Neural crest cell (in vitro differentiated cells): Measurements from ENCODE around the gene SENP3. TPM values are rescaled to one million over a fixed set of nuclear protein-coding genes. Genes with fewer than 3 reads are reported as not detected.
A peak's percentile ranks its signal among the peaks of the same experiment; 100 is the strongest.

Source experiments
- DNase-seq: peaks from one replicate; pipeline ENCODE4 v3.0.0; 2021; ENCODE audit warnings: low read depth, mixed read lengths, low spot score
- H3K27ac Mint-ChIP-seq: one replicate; pipeline ENCODE4 v1.8.0; 2021; ENCODE audit warnings: mild to moderate bottlenecking, mixed read lengths; ENCODE audit not compliant: unreplicated experiment
- H3K27me3 Mint-ChIP-seq: 2 replicates; pipeline ENCODE4 v1.8.0; 2021; ENCODE audit warnings: low read depth, mild to moderate bottlenecking, mixed read lengths
- H3K36me3 Mint-ChIP-seq: 2 replicates; pipeline ENCODE4 v1.8.0; 2021; ENCODE audit warnings: low read depth, mild to moderate bottlenecking, mixed read lengths
- H3K4me1 Mint-ChIP-seq: 2 replicates; pipeline ENCODE4 v1.8.0; 2021; ENCODE audit warnings: mixed read lengths
- H3K4me3 Mint-ChIP-seq: one replicate; pipeline ENCODE4 v1.8.0; 2021; ENCODE audit warnings: mild to moderate bottlenecking, mixed read lengths
- H3K9me3 Mint-ChIP-seq: 2 replicates; pipeline ENCODE4 v1.8.0; 2021; ENCODE audit warnings: mixed read lengths
- CTCF ChIP-seq: fragments of 200-600 bp; sonication (generic); conservative IDR thresholded peaks from 2 replicates; pipeline ENCODE4 v1.5.0; 2021; ENCODE audit warnings: antibody characterized with exemption, mild to moderate bottlenecking
- total RNA-seq: library from RNA; stranded (reverse); gene quantifications from 2 replicates; pipeline ENCODE4 v1.2.1, GENCODE V29; 2021

Gene SENP3
- total RNA-seq, 1 donor from 2014 or later, result 83.7 TPM

GRCh38 chr17:7606280-7606679 is 44.6 kb downstream of the SENP3 start:
- no peak for DNase-seq
- H3K9me3 Mint-ChIP-seq, result no peaks in the 10 kb centered on the region
- peaks cover 19% of the 10 kb centered on the region for H3K36me3 Mint-ChIP-seq
- H3K27ac Mint-ChIP-seq, result no peak overlapping the region
- no peaks in the 10 kb centered on the region for H3K27me3 Mint-ChIP-seq
- H3K4me3 Mint-ChIP-seq, result peak overlapping the region; percentile 6
- peaks cover 19% of the 10 kb centered on the region for H3K4me1 Mint-ChIP-seq
- TF ChIP-seq CTCF, result no peak

DNA sequence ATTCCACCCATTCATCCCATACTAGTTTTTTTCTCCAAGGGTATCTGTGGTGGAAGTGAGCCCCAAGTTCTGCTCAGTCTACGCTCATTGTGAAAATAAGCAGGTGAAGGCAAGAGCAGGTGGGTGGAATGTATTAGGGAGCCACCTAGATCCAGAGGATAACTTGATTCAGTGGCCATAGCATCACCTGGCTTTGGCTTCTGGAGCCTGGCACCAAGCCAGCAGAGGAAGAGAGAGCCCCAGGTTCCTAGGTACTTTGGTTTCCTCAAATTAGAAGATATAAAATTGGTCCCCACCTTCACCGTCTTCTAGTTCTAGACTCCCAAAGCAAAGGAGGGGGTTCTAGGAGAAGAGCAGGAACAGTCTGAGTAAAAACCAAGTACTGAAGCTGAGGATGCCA is 48.9 kb downstream of the SENP3 start:
- Mint-ChIP-seq H3K27me3 (peaks cover 2% of the 10 kb centered on the region), H3K4me1 (peaks cover 50% of the 10 kb centered on the region), H3K9me3 (no peaks in the 10 kb centered on the region), H3K4me3 (peak overlapping the region; percentile 69), H3K36me3 (peaks cover 6% of the 10 kb centered on the region), H3K27ac (no peak overlapping the region)
- no peak for DNase-seq
- TF ChIP-seq CTCF, result no peak

GRCh38 chr17:7611635-7612293 is 50.0 kb downstream of the SENP3 start:
- Mint-ChIP-seq H3K4me1 (peaks cover 46% of the 10 kb centered on the region), H3K27ac (no peak overlapping the region), H3K27me3 (peaks cover 2% of the 10 kb centered on the region), H3K4me3 (peak overlapping the region; percentile 75), H3K36me3 (no peaks in the 10 kb centered on the region), H3K9me3 (no peaks in the 10 kb centered on the region)
- DNase-seq, result no peak
- no peak for TF ChIP-seq CTCF

DNA sequence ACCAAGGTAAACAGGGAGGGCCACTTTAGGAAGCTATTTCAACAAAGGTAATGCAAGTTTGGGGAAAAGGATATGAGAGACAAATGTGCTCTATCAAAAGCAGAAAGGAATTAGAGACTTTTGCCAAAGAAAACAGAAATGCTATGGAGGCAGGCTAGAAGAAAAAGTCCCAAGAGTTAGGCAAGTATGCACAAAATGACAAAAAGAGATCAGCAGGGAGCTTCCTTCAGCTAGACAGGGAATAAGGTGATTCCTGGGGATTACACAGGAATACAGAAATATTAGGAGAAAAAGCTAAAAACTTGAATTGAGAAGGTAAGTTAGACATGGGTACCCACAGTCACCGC is 50.5 kb downstream of the SENP3 start:
- no peak for DNase-seq
- peaks cover 2% of the 10 kb centered on the region for H3K27me3 Mint-ChIP-seq
- no peaks in the 10 kb centered on the region for H3K36me3 Mint-ChIP-seq
- no peaks in the 10 kb centered on the region for H3K9me3 Mint-ChIP-seq
- no peak for TF ChIP-seq CTCF
- H3K4me3 Mint-ChIP-seq, result peak overlapping the region; percentile 75
- peaks cover 46% of the 10 kb centered on the region for H3K4me1 Mint-ChIP-seq
- H3K27ac Mint-ChIP-seq, result no peak overlapping the region

GRCh38 chr17:7613769-7614424 is 52.2 kb downstream of the SENP3 start:
- Mint-ChIP-seq H3K36me3 (no peaks in the 10 kb centered on the region), H3K4me3 (peak overlapping the region; percentile 89), H3K27ac (peak overlapping the region; percentile 60), H3K27me3 (peaks cover 2% of the 10 kb centered on the region), H3K9me3 (no peaks in the 10 kb centered on the region), H3K4me1 (peaks cover 46% of the 10 kb centered on the region)
- no peak for TF ChIP-seq CTCF
- no peak for DNase-seq
